Psoas muscle (tissue), 8 donors: ENCODE results near the gene MORN3. TPM values are rescaled to one million over a fixed set of nuclear protein-coding genes. Genes with fewer than 3 reads are reported as not detected.

Source experiments
- ATAC-seq, 4 donors: fragments of 200-7000 bp; cut with Tn5 transposase; one replicate each; pipeline ENCODE4 v1.9.1; 2020; ENCODE audit warnings: moderate library complexity in 3 of 4, mild to moderate bottlenecking in 2 of 4
- DNase-seq, 2 donors: peaks; one replicate each; pipeline ENCODE4 v3.0.0-alpha.2; 2020
- H3K27ac ChIP-seq: fragments of 200-600 bp; one replicate; pipeline ENCODE4 v1.8.0; 2022
- H3K27me3 ChIP-seq, 3 donors: fragments of 200-600 bp in 1 of 3; one replicate each; pipeline versions ENCODE4 v1.6.1 to v1.8.0; 2013 to 2022; ENCODE audit warnings: low read length in 2 of 3, mild to moderate bottlenecking in 2 of 3, moderate library complexity in 1 of 3; ENCODE audit not compliant: insufficient read depth in 3 of 3
- H3K36me3 ChIP-seq, 2 donors: fragments of 200-600 bp in 1 of 2; one replicate each; pipeline versions ENCODE4 v1.6.1 to v1.8.0; 2013 to 2022; ENCODE audit warnings: low read depth in 1 of 2, mild to moderate bottlenecking in 1 of 2, moderate library complexity in 1 of 2; ENCODE audit not compliant: insufficient read depth in 1 of 2
- H3K4me1 ChIP-seq: fragments of 200-600 bp; one replicate; pipeline ENCODE4 v1.8.0; 2022
- H3K4me3 ChIP-seq: fragments of 200-600 bp; one replicate; pipeline ENCODE4 v1.8.0; 2022; ENCODE audit warnings: mild to moderate bottlenecking
- H3K9me3 ChIP-seq: fragments of 200-600 bp; one replicate; pipeline ENCODE4 v1.8.0; 2022
- CTCF ChIP-seq: fragments of 200-600 bp; IDR thresholded peaks from one replicate; pipeline ENCODE4 v1.8.0; 2022; ENCODE audit warnings: antibody characterized with exemption
- WGBS, 3 donors: extraction: QIAGEN DNeasy Blood & Tissue Kit; methylation state at CpG; one replicate each; pipeline versions ENCODE4 v1.1.6 to v1.1.7; 2013; 5-methylcytosine and 5-hydroxymethylcytosine counted together
- intact Hi-C, 2 donors: fragments of 100-400 bp; cut with DNase I; formaldehyde crosslinking; loops; one replicate each; pipeline versions ENCODE4 v1.11.0 to v1.14.2; 2022
- polyA plus RNA-seq, 3 donors: library from polyadenylated mRNA; stranded (reverse); fragments of 200-250 nt; gene quantifications; one replicate each; pipeline ENCODE4 v1.2.3, GENCODE V29; 2013
- total RNA-seq, 4 donors: library from RNA; stranded (reverse); fragmentation: NEBNext Ultra II Directional in 2 of 4; extraction: Animal tissue kit (Norgen Biotek cat#: 25700) in 2 of 4; gene quantifications; one replicate each; pipeline versions ENCODE4 v1.2.1 to v1.2.4, GENCODE V29; 2021 to 2023
- donor health status: healthy with polysubstance abuse.
- donor health status: DM: no; HTN: no; CAD: no; lungs with moderate emphysema.
- donor health status: Bipolar disorder and iron deficiency.
- donor health status: healthy.
- donor health status: DM: yes; HTN: yes; CAD: no.
- donor health status: DM: no; HTN: no; CAD: no.
- donor health status: DM: no; HTN: no; CAD: no.
- donor health status: DM: yes; HTN: yes; CAD: no.

MORN3 gene
- total and polyA plus RNA-seq, 7 donors = under 0.01 to 0.12 TPM; not detected in 5

GRCh38 chr12:121626853-121627640 is 42.4 kb downstream of the MORN3 start:
- 0 to 1% (median 1%) methylated on average over 38 to 53 of the region's 53 CpGs for WGBS, 3 donors
- ATAC-seq = peak; percentile 44 to 66 (median 55)
- Histone ChIP-seq H3K27ac (peak overlapping the region; percentile 96), H3K4me1 (peaks cover 50% of the 10 kb centered on the region), H3K36me3 (no peaks in the 10 kb centered on the region), H3K27me3 (no peaks in the 10 kb centered on the region), H3K9me3 (no peaks in the 10 kb centered on the region), H3K4me3 (peak overlapping the region; percentile 87)
- DNase-seq = peak; percentile 63 to 77
- intact Hi-C loops = loop anchor here (5.0 kb wide), 4 partner anchors 45 to 75 kb away; no protein-coding TSS in a partner anchor
- no peak for TF ChIP-seq CTCF

GRCh38 chr12:121626087-121626852 is 43.2 kb downstream of the MORN3 start, which contains the start of gene ORAI1:
TSS of gene ORAI1 (plus strand) at chr12:121626530.
- Histone ChIP-seq H3K4me1 (peaks cover 44% of the 10 kb centered on the region), H3K4me3 (peak within 1 kb of the TSS; percentile 87), H3K9me3 (no peaks in the 10 kb centered on the region), H3K27me3 (no peaks in the 10 kb centered on the region), H3K36me3 (no peaks in the 10 kb centered on the region), H3K27ac (peak within 1 kb of the TSS; percentile 96)
- DNase-seq = peak; percentile 98 to 99
- 0 to 1% (median 1%) methylated on average over 45 to 92 of the region's 92 CpGs for WGBS, 3 donors
- TF ChIP-seq CTCF = peak; percentile 25
- ATAC-seq = peak; percentile 88 to 94 (median 90)
- intact Hi-C loops = loop anchor here (5.0 kb wide), 4 partner anchors 46 to 74 kb away; no protein-coding TSS in a partner anchor

- Histone ChIP-seq H3K27me3 (no peaks in the 10 kb centered on the region), H3K9me3 (no peaks in the 10 kb centered on the region), H3K4me3 (no peak overlapping the region), H3K4me1 (no peaks in the 10 kb centered on the region), H3K27ac (no peak overlapping the region), H3K36me3 (no peaks in the 10 kb centered on the region)
- ATAC-seq (no peak), DNase-seq (no peak)
- 81 to 84% (median 82%) methylated on average over 8 of the region's 8 CpGs for WGBS, 3 donors
- intact Hi-C loops = no loop called here
- no peak for TF ChIP-seq CTCF
These were observed 49.0 kb downstream of the MORN3 start for GRCh38 chr12:121620333-121620891.

GRCh38 chr12:121618659-121619233 is 50.7 kb downstream of the MORN3 start:
- no peaks in the 10 kb centered on the region for H3K36me3 ChIP-seq
- DNase-seq = no peak
- intact Hi-C loops = no loop called here
- TF ChIP-seq CTCF = no peak
- H3K4me1 ChIP-seq = no peaks in the 10 kb centered on the region
- no peak for ATAC-seq
- no peak overlapping the region for H3K27ac ChIP-seq
- no peaks in the 10 kb centered on the region for H3K27me3 ChIP-seq
- H3K9me3 ChIP-seq = no peaks in the 10 kb centered on the region
- H3K4me3 ChIP-seq = no peak overlapping the region
- WGBS, 3 donors = 84 to 89% (median 85%) methylated on average over 5 of the region's 5 CpGs
